Loucy (cell line): ENCODE measurements around the gene LRCH3.

Experiments used
- H2AFZ ChIP-seq: fragments of 200-600 bp; sonication (generic); 2 replicates; pipeline ENCODE4 v1.6.0; 2016; ENCODE audit warnings: antibody characterized with exemption, mild to moderate bottlenecking, low read length, moderate library complexity
- H3F3A ChIP-seq: fragments of 200-600 bp; 2 replicates; pipeline ENCODE4 v1.6.0; 2016; ENCODE audit warnings: antibody characterized with exemption, low read depth, mild to moderate bottlenecking
- H3K27me3 ChIP-seq: fragments of 200-600 bp; sonication (generic); 2 replicates; pipeline ENCODE4 v1.6.1; 2014; ENCODE audit warnings: low read length, mild to moderate bottlenecking; ENCODE audit not compliant: insufficient read depth, poor library complexity, severe bottlenecking
- H3K36me3 ChIP-seq: fragments of 200-600 bp; sonication (generic); 2 replicates; pipeline ENCODE4 v1.6.1; 2016; ENCODE audit warnings: low read length; ENCODE audit not compliant: insufficient read depth
- H3K4me1 ChIP-seq: fragments of 200-600 bp; sonication (generic); 2 replicates; pipeline ENCODE4 v1.5.1; 2014; ENCODE audit warnings: low read length, mild to moderate bottlenecking; ENCODE audit not compliant: insufficient read depth, poor library complexity, severe bottlenecking
- H3K4me2 ChIP-seq: fragments of 200-600 bp; sonication (generic); 2 replicates; pipeline ENCODE4 v1.6.0; 2014; ENCODE audit warnings: antibody characterized with exemption, low read length, low read depth, mild to moderate bottlenecking; ENCODE audit not compliant: poor library complexity, severe bottlenecking
- H3K4me3 ChIP-seq: fragments of 200-600 bp; sonication (generic); 2 replicates; pipeline ENCODE4 v1.5.1; 2014; ENCODE audit warnings: low read length, mild to moderate bottlenecking, mixed read lengths; ENCODE audit not compliant: poor library complexity, severe bottlenecking
- H3K79me2 ChIP-seq: fragments of 200-600 bp; sonication (generic); 2 replicates; pipeline ENCODE4 v1.6.1; 2014; ENCODE audit warnings: low read length; ENCODE audit not compliant: insufficient read depth
- H3K9ac ChIP-seq: fragments of 200-600 bp; sonication (generic); 2 replicates; pipeline ENCODE4 v1.6.0; 2014; ENCODE audit warnings: mild to moderate bottlenecking, low read depth, low read length, moderate library complexity; ENCODE audit not compliant: poor library complexity, severe bottlenecking
- H3K9me2 ChIP-seq: fragments of 200-600 bp; sonication (generic); replicated peaks from 2 replicates; pipeline ENCODE4 v1.6.1; 2016; ENCODE audit warnings: low read depth, low read length, mixed read lengths
- H3K9me3 ChIP-seq: fragments of 200-600 bp; sonication (generic); 2 replicates; pipeline ENCODE4 v1.6.1; 2014; ENCODE audit warnings: mild to moderate bottlenecking, antibody characterized with exemption, low read length, low read depth; ENCODE audit not compliant: insufficient read depth
- H4K20me1 ChIP-seq: fragments of 200-600 bp; sonication (generic); 2 replicates; pipeline ENCODE4 v1.6.0; 2014; ENCODE audit warnings: antibody characterized with exemption, low read length, mild to moderate bottlenecking; ENCODE audit not compliant: insufficient read depth, poor library complexity, severe bottlenecking
- CTCF ChIP-seq: fragments of 200-600 bp; sonication (generic); conservative IDR thresholded peaks from 2 replicates; pipeline ENCODE4 v1.5.1; 2014; ENCODE audit warnings: mild to moderate bottlenecking, antibody characterized with exemption, low read length
- EZH2phosphoT487 ChIP-seq: fragments of 200-600 bp; IDR thresholded peaks from 2 replicates; pipeline ENCODE4 v1.6.1; 2018; ENCODE audit warnings: antibody characterized with exemption, mild to moderate bottlenecking, moderate library complexity, borderline replicate concordance

Gene LRCH3

DNA sequence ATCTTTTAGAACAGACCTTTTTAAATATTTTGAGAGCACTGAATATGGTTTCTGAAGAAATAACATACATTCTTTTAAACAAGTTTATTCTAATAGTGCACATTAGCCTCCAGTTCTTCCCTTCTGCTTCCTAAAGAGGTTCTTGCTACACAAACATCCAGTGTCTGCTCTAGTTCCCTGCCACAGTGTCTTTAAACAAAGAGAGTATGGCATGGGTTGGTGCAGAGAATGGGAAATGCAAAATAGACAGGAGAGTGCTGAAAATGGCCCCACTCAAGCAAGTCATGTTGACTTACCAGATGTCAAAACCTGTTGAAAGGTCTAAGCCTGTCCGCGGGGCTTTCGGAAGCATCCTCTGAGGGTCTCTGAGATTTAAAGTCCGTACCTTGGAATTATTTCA, 86.8 kb downstream of the LRCH3 start:
- no peak overlapping the region for H2AFZ ChIP-seq
- TF ChIP-seq EZH2phosphoT487: no peak
- H3F3A ChIP-seq: no peaks in the 10 kb centered on the region; the same call in 1 of the 2 replicates
- H3K27me3 ChIP-seq: no peaks in the 10 kb centered on the region
- H3K9me3 ChIP-seq: no peaks in the 10 kb centered on the region
- H3K9ac ChIP-seq: no peak overlapping the region
- no peak overlapping the region for H3K4me3 ChIP-seq
- no peak overlapping the region for H3K4me2 ChIP-seq
- no peaks in the 10 kb centered on the region; the same call in 1 of the 2 replicates for H3K36me3 ChIP-seq
- H3K9me2 ChIP-seq: no peaks in the 10 kb centered on the region
- no peaks in the 10 kb centered on the region for H4K20me1 ChIP-seq
- H3K79me2 ChIP-seq: no peaks in the 10 kb centered on the region
- H3K4me1 ChIP-seq: peaks cover 6% of the 10 kb centered on the region

- Histone ChIP-seq H3K9me3 (no peaks in the 10 kb centered on the region), H3K27me3 (no peaks in the 10 kb centered on the region), H3K36me3 (no peaks in the 10 kb centered on the region; the same call in 1 of the 2 replicates), H2AFZ (no peak overlapping the region), H4K20me1 (no peaks in the 10 kb centered on the region), H3K9me2 (no peaks in the 10 kb centered on the region), H3K4me1 (peaks cover 6% of the 10 kb centered on the region), H3F3A (no peaks in the 10 kb centered on the region; the same call in 1 of the 2 replicates), H3K79me2 (no peaks in the 10 kb centered on the region), H3K4me3 (no peak overlapping the region), H3K4me2 (no peak overlapping the region), H3K9ac (no peak overlapping the region)
- TF ChIP-seq EZH2phosphoT487: no peak
- no peak for TF ChIP-seq CTCF
These were observed 87.4 kb downstream of the LRCH3 start for GRCh38 chr3:197878427-197878826.

- no peaks in the 10 kb centered on the region for H3K9me3 ChIP-seq
- H3K9me2 ChIP-seq: no peaks in the 10 kb centered on the region
- H4K20me1 ChIP-seq: no peaks in the 10 kb centered on the region
- H3K4me2 ChIP-seq: no peak overlapping the region
- no peaks in the 10 kb centered on the region; the same call in 1 of the 2 replicates for H3F3A ChIP-seq
- H3K4me3 ChIP-seq: no peak overlapping the region
- TF ChIP-seq CTCF (no peak), EZH2phosphoT487 (no peak)
- no peaks in the 10 kb centered on the region for H3K27me3 ChIP-seq
- H3K36me3 ChIP-seq: peaks cover 5% of the 10 kb centered on the region; the same call in 1 of the 2 replicates
- H3K79me2 ChIP-seq: no peaks in the 10 kb centered on the region
- peaks cover 6% of the 10 kb centered on the region for H3K4me1 ChIP-seq
- H3K9ac ChIP-seq: no peak overlapping the region
- H2AFZ ChIP-seq: no peak overlapping the region
These were observed 89.6 kb downstream of the LRCH3 start for GRCh38 chr3:197880491-197881269.
